H9 (cell line): ENCODE results near the gene MYL10. TPM values are rescaled to one million over a fixed set of nuclear protein-coding genes. Genes with fewer than 3 reads are reported as not detected.
A peak's percentile ranks its signal among the peaks of the same experiment; 100 is the strongest.

Experiments
- DNase-seq: peaks from one replicate; pipeline ENCODE4 v3.0.0-alpha.2; 2017
- H2AFZ ChIP-seq: one replicate; pipeline ENCODE4 v1.6.1; 2013; ENCODE audit warnings: mild to moderate bottlenecking, low read length, control low read depth, moderate library complexity
- H2AK5ac ChIP-seq: 2 replicates; pipeline ENCODE4 v1.6.1; 2013; ENCODE audit warnings: low read length, control low read depth, mixed read lengths; ENCODE audit not compliant: insufficient read length
- H2BK120ac ChIP-seq: one replicate; pipeline ENCODE4 v1.6.1; 2013; ENCODE audit warnings: low read depth, mild to moderate bottlenecking, low read length, control low read depth, inconsistent platforms; ENCODE audit not compliant: poor library complexity, severe bottlenecking
- H2BK12ac ChIP-seq: 2 replicates; pipeline ENCODE4 v1.6.1; 2013; ENCODE audit warnings: low read length, control low read depth, mixed read lengths, low read depth; ENCODE audit not compliant: insufficient read length
- H2BK15ac ChIP-seq: 2 replicates; pipeline ENCODE4 v1.6.1; 2013; ENCODE audit warnings: low read depth, low read length, control low read depth
- H2BK20ac ChIP-seq: one replicate; pipeline ENCODE4 v1.6.1; 2013; ENCODE audit warnings: low read depth, mild to moderate bottlenecking, low read length, control low read depth, inconsistent platforms; ENCODE audit not compliant: poor library complexity, severe bottlenecking
- H2BK5ac ChIP-seq: 2 replicates; pipeline ENCODE4 v1.6.1; 2013; ENCODE audit warnings: low read length, control low read depth, mixed read lengths; ENCODE audit not compliant: insufficient read length
- H3K14ac ChIP-seq: 2 replicates; pipeline ENCODE4 v1.6.1; 2013; ENCODE audit warnings: low read length, control low read depth; ENCODE audit not compliant: insufficient read depth
- H3K18ac ChIP-seq: 2 replicates; pipeline ENCODE4 v1.6.1; 2013; ENCODE audit warnings: low read depth, mild to moderate bottlenecking, mixed read lengths, low read length, control low read depth; ENCODE audit not compliant: insufficient read length
- H3K23ac ChIP-seq: 2 replicates; pipeline ENCODE4 v1.6.1; 2013; ENCODE audit warnings: low read length, control low read depth, mixed read lengths, low read depth; ENCODE audit not compliant: insufficient read length
- H3K23me2 ChIP-seq: 2 replicates; pipeline ENCODE4 v1.6.1; 2013; ENCODE audit warnings: low read depth, mild to moderate bottlenecking, mixed read lengths, low read length, control low read depth; ENCODE audit not compliant: insufficient read length, poor library complexity, severe bottlenecking
- H3K27ac ChIP-seq: 2 replicates; pipeline ENCODE4 v1.5.1; 2013; ENCODE audit warnings: low read length, control low read depth, mixed read lengths, low read depth; ENCODE audit not compliant: insufficient read length
- H3K27me3 ChIP-seq: 2 replicates; pipeline ENCODE4 v1.6.1; 2013; ENCODE audit warnings: low read length, control low read depth, inconsistent platforms; ENCODE audit not compliant: insufficient read depth
- H3K4ac ChIP-seq: 2 replicates; pipeline ENCODE4 v1.6.1; 2013; ENCODE audit warnings: low read depth, mild to moderate bottlenecking, control low read depth, inconsistent platforms, low read length, moderate library complexity
- H3K4me1 ChIP-seq: 2 replicates; pipeline ENCODE4 v1.6.1; 2013; ENCODE audit warnings: low read length, control low read depth, inconsistent platforms; ENCODE audit not compliant: insufficient read depth
- H3K4me2 ChIP-seq: 2 replicates; pipeline ENCODE4 v1.6.1; 2013; ENCODE audit warnings: low read length, control low read depth, mixed read lengths; ENCODE audit not compliant: insufficient read length, insufficient read depth
- H3K56ac ChIP-seq: 2 replicates; pipeline ENCODE4 v1.6.1; 2013; ENCODE audit warnings: low read depth, mild to moderate bottlenecking, mixed read lengths, low read length, control low read depth; ENCODE audit not compliant: insufficient read length
- H3K79me1 ChIP-seq: 2 replicates; pipeline ENCODE4 v1.6.1; 2013; ENCODE audit warnings: low read depth, mild to moderate bottlenecking, moderate library complexity, low read length, control low read depth, inconsistent platforms; ENCODE audit not compliant: insufficient read depth, poor library complexity, severe bottlenecking
- H3K79me2 ChIP-seq: 2 replicates; pipeline ENCODE4 v1.6.1; 2013; ENCODE audit warnings: low read length, control low read depth, inconsistent platforms; ENCODE audit not compliant: insufficient read depth
- H3K9ac ChIP-seq: 2 replicates; pipeline ENCODE4 v1.6.1; 2013; ENCODE audit warnings: low read length, control low read depth, mixed read lengths; ENCODE audit not compliant: insufficient read length; ENCODE audit errors: extremely low read depth
- H3K9me3 ChIP-seq: one replicate; pipeline ENCODE4 v1.6.1; 2013; ENCODE audit warnings: low read depth, low read length, inconsistent platforms; ENCODE audit not compliant: control insufficient read depth
- H3T11ph ChIP-seq: one replicate; pipeline ENCODE4 v1.6.1; 2013; ENCODE audit warnings: mild to moderate bottlenecking, low read length, control low read depth, inconsistent platforms
- H4K20me1 ChIP-seq: one replicate; pipeline ENCODE4 v1.6.1; 2013; ENCODE audit not compliant: control insufficient read depth, insufficient read length, insufficient read depth
- H4K5ac ChIP-seq: 2 replicates; pipeline ENCODE4 v1.6.1; 2013; ENCODE audit warnings: low read depth, mild to moderate bottlenecking, mixed read lengths, low read length, control low read depth; ENCODE audit not compliant: insufficient read length
- H4K8ac ChIP-seq: replicated peaks from 2 replicates; pipeline ENCODE4 v1.6.1; 2013; ENCODE audit warnings: low read length, control low read depth, mixed read lengths, low read depth; ENCODE audit not compliant: insufficient read length
- H4K91ac ChIP-seq: 2 replicates; pipeline ENCODE4 v1.6.1; 2013; ENCODE audit warnings: low read depth, mild to moderate bottlenecking, moderate library complexity, mixed read lengths, low read length, control low read depth; ENCODE audit not compliant: insufficient read length
- H3K27ac Mint-ChIP-seq, 3 experiments: 2 replicates in 2 of 3; 3 replicates in 1 of 3; pipeline ENCODE4 v1.8.0; 2020 to 2021; ENCODE audit warnings: mixed read lengths in 3 of 3, mild to moderate bottlenecking in 1 of 3, moderate library complexity in 1 of 3
- H3K27me3 Mint-ChIP-seq: 2 replicates; pipeline ENCODE4 v1.8.0; 2021; ENCODE audit warnings: low read depth, mild to moderate bottlenecking, moderate library complexity, mixed read lengths
- H3K36me3 Mint-ChIP-seq, 3 experiments: 2 replicates in 2 of 3; 3 replicates in 1 of 3; pipeline ENCODE4 v1.8.0; 2020 to 2021; ENCODE audit warnings: low read depth in 3 of 3, mixed read lengths in 3 of 3; ENCODE audit not compliant: insufficient read depth in 1 of 3
- H3K4me1 Mint-ChIP-seq, 2 experiments: 2 replicates each; pipeline ENCODE4 v1.8.0; 2020; ENCODE audit warnings: mixed read lengths in 2 of 2
- H3K4me3 Mint-ChIP-seq, 2 experiments: 2 replicates in 1 of 2; 3 replicates in 1 of 2; pipeline ENCODE4 v1.8.0; 2020 to 2021; ENCODE audit warnings: mild to moderate bottlenecking in 2 of 2, mixed read lengths in 2 of 2, moderate library complexity in 1 of 2
- H3K9me3 Mint-ChIP-seq, 2 experiments: 2 replicates in 1 of 2; 3 replicates in 1 of 2; pipeline ENCODE4 v1.8.0; 2020; ENCODE audit warnings: mild to moderate bottlenecking in 2 of 2, mixed read lengths in 2 of 2, moderate library complexity in 1 of 2
- WGBS: extraction: QIAGEN DNeasy Blood & Tissue Kit; methylation state at CpG from one replicate; pipeline ENCODE4 v1.1.7; 2013; ENCODE audit warnings: missing lambda C conversion rate, low lambda C conversion rate, mixed read lengths; ENCODE audit not compliant: insufficient read length; ENCODE audit errors: extremely low coverage; 5-methylcytosine and 5-hydroxymethylcytosine counted together
- total RNA-seq: library from RNA; stranded (reverse); gene quantifications from 2 replicates; pipeline ENCODE4 v1.2.1, GENCODE V29; 2021
- TF ChIP-seq, protein P1 (sequence below): fragments of 200-600 bp; sonication (generic); conservative IDR thresholded peaks from 3 replicates; pipeline ENCODE4 v1.8.0; 2021; ENCODE audit warnings: antibody characterized with exemption, mild to moderate bottlenecking

Gene MYL10
- total RNA-seq, 1 experiment from 2014 or later, result 0.50 TPM

DNA sequence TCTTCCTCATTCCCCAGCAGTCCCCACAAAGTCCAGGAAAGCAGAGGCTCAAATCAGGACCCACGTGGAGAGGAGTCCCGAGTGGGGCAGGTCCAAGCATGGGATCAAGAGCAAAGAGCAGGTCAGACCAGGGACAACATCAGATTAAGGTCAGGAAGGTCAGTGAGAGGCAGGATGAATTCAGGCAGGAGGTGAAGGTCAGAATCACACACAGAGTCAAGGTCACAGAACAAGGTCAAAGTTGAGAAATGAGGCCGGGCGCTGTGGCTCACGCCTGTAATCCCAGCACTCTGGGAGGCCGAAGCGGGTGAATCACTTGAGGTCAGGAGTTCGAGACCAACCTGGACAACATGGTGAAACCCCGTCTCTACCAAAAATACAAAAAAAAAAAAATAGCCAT is 2.3 kb downstream of the MYL10 start:
- no peak overlapping the region for H3K14ac ChIP-seq
- H3K23ac ChIP-seq, result no peak overlapping the region
- H2AFZ ChIP-seq, result no peak overlapping the region
- H3T11ph ChIP-seq, result no peak overlapping the region
- no peak overlapping the region for H2BK12ac ChIP-seq
- WGBS, result no CpG with 5 or more reads among the region's 9 CpGs
- H3K4me1 ChIP-seq, result peaks cover 8% of the 10 kb centered on the region; the same call in 1 of the 2 replicates
- no peaks in the 10 kb centered on the region; a peak in 1 of 5 replicates for H3K9me3 Mint-ChIP-seq
- no peak overlapping the region for H4K5ac ChIP-seq
- H2BK20ac ChIP-seq, result no peak overlapping the region
- no peak overlapping the region for H3K27ac ChIP-seq
- no peak overlapping the region for H2BK15ac ChIP-seq
- H2AK5ac ChIP-seq, result no peak overlapping the region
- no peaks in the 10 kb centered on the region for H3K79me2 ChIP-seq
- TF ChIP-seq, protein P1, sequence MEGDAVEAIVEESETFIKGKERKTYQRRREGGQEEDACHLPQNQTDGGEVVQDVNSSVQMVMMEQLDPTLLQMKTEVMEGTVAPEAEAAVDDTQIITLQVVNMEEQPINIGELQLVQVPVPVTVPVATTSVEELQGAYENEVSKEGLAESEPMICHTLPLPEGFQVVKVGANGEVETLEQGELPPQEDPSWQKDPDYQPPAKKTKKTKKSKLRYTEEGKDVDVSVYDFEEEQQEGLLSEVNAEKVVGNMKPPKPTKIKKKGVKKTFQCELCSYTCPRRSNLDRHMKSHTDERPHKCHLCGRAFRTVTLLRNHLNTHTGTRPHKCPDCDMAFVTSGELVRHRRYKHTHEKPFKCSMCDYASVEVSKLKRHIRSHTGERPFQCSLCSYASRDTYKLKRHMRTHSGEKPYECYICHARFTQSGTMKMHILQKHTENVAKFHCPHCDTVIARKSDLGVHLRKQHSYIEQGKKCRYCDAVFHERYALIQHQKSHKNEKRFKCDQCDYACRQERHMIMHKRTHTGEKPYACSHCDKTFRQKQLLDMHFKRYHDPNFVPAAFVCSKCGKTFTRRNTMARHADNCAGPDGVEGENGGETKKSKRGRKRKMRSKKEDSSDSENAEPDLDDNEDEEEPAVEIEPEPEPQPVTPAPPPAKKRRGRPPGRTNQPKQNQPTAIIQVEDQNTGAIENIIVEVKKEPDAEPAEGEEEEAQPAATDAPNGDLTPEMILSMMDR, result no peak
- no peak overlapping the region for H3K4me2 ChIP-seq
- H4K20me1 ChIP-seq, result no peaks in the 10 kb centered on the region
- H3K18ac ChIP-seq, result peak overlapping the region; percentile 36
- no peaks in the 10 kb centered on the region for H3K23me2 ChIP-seq
- H3K9ac ChIP-seq, result no peak overlapping the region
- H3K4ac ChIP-seq, result no peak overlapping the region
- no peaks in the 10 kb centered on the region for H3K27me3 ChIP-seq
- peaks cover 7% of the 10 kb centered on the region for H3K27me3 Mint-ChIP-seq
- H4K91ac ChIP-seq, result no peak overlapping the region
- no peak overlapping the region for H2BK120ac ChIP-seq
- no peak for DNase-seq
- no peak overlapping the region for H4K8ac ChIP-seq
- no peak overlapping the region for H3K4me3 Mint-ChIP-seq
- H3K27ac Mint-ChIP-seq, result peak overlapping the region in 1 of 3 experiments; percentile 18; a peak in 1 of 7 replicates
- H3K56ac ChIP-seq, result no peak overlapping the region
- no peaks in the 10 kb centered on the region for H3K79me1 ChIP-seq
- no peaks in the 10 kb centered on the region for H3K9me3 ChIP-seq
- H3K36me3 Mint-ChIP-seq, result no peaks in the 10 kb centered on the region; a peak in 1 of 7 replicates
- H2BK5ac ChIP-seq, result no peak overlapping the region
- peaks cover 24 to 41% of the 10 kb centered on the region in 2 experiments for H3K4me1 Mint-ChIP-seq
